ENCODE measurements around the gene SLC22A5. TPM values are rescaled to one million over a fixed set of nuclear protein-coding genes. Genes with fewer than 3 reads are reported as not detected.

The SLC22A5 gene
- total and polyA plus RNA-seq, 9 of the 15 experiments (the other 6 are each of a cell fraction or from before 2014, with no cell fraction given), result 3.0 to 16.6 (median 8.3) TPM

DNA sequence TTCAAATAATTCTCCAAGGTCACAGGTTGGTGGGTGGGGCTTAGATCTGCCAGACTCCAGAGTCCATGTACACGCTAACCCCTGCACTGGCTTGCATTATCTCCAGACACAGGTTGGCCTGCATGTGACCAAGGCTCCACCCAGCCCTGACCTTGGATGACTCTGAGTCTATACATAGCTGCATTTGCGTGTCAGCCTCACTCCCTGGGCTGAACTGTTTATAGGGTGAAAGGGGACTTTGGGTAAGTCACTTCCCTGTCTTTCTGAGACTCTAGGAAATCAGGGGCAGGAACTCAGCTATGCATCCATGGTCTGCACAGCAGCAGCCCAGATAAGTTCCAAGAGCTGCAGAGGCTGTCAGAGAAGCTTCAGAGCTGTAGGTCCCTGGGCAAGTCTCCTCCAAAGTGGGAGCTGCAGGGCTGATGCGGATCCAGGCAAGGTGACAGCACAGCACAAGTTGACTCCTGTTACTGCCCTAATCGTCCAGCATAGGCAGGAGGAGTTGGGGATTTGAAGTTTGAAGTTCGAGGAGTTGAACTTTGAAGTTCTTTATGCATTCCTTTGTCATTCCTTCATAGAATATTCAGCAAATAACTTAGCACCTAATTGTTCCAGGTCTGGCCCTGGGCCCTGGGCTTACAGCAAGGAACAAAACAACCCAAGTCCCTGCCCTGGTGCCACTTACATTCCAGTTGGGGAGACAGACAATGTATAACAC lies 53.4 kb downstream of the SLC22A5 start (continued):
- TF ChIP-seq ETV6 (IDR thresholded peaks at IDR 0.05; ENCODE audit: borderline replicate concordance in 1 of 2, low read depth in 2 of 2, low read length in 1 of 2) (peak in 1 of 2 experiments; percentile 58; a peak in 2 of 4 replicates), ETV6 (CRISPR knock-in tag; IDR thresholded peaks at IDR 0.05; ENCODE audit: borderline replicate concordance) (no peak), RB1 (IDR thresholded peaks at IDR 0.05; ENCODE audit: low read depth) (no peak), ZNF561 (CRISPR knock-in tag; conservative IDR thresholded peaks at IDR 0.05) (no peak), SMARCE1 (IDR thresholded peaks at IDR 0.05) (peak; percentile 76), ZEB2 (IDR thresholded peaks at IDR 0.05) (peak; percentile 88), NONO (IDR thresholded peaks at IDR 0.05; ENCODE audit: low read depth in 2 of 2, low read length in 1 of 2) (no peak; a peak in 2 of 4 replicates), CHD4 (IDR thresholded peaks at IDR 0.05; ENCODE audit: insufficient read depth, insufficient replicate concordance, low read depth, low read length, poor library complexity, severe bottlenecking) (no peak), ZC3H4 (CRISPR knock-in tag; IDR thresholded peaks at IDR 0.05; ENCODE audit: borderline replicate concordance) (no peak), EWSR1 (IDR thresholded peaks at IDR 0.05; ENCODE audit: borderline replicate concordance, low read depth, partially characterized antibody) (no peak), FUS (optimal IDR thresholded peaks at IDR 0.05; ENCODE audit: low read depth, low read length) (no peak), GABPA (tag; conservative IDR thresholded peaks at IDR 0.05; ENCODE audit: low read depth) (peak; percentile 42; the same call in 1 of the 2 replicates)
- TF ChIP-seq, protein P1, sequence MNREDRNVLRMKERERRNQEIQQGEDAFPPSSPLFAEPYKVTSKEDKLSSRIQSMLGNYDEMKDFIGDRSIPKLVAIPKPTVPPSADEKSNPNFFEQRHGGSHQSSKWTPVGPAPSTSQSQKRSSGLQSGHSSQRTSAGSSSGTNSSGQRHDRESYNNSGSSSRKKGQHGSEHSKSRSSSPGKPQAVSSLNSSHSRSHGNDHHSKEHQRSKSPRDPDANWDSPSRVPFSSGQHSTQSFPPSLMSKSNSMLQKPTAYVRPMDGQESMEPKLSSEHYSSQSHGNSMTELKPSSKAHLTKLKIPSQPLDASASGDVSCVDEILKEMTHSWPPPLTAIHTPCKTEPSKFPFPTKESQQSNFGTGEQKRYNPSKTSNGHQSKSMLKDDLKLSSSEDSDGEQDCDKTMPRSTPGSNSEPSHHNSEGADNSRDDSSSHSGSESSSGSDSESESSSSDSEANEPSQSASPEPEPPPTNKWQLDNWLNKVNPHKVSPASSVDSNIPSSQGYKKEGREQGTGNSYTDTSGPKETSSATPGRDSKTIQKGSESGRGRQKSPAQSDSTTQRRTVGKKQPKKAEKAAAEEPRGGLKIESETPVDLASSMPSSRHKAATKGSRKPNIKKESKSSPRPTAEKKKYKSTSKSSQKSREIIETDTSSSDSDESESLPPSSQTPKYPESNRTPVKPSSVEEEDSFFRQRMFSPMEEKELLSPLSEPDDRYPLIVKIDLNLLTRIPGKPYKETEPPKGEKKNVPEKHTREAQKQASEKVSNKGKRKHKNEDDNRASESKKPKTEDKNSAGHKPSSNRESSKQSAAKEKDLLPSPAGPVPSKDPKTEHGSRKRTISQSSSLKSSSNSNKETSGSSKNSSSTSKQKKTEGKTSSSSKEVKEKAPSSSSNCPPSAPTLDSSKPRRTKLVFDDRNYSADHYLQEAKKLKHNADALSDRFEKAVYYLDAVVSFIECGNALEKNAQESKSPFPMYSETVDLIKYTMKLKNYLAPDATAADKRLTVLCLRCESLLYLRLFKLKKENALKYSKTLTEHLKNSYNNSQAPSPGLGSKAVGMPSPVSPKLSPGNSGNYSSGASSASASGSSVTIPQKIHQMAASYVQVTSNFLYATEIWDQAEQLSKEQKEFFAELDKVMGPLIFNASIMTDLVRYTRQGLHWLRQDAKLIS (CRISPR knock-in tag; IDR thresholded peaks at IDR 0.05), result peak; percentile 77; the same call in 1 of the 2 replicates
